ENCODE measurements around the gene ZBED1. TPM values are rescaled to one million over a fixed set of nuclear protein-coding genes. Genes with fewer than 3 reads are reported as not detected.
"Not testable (repeated sequence)": the region's sequence is repeated elsewhere in the genome, so short reads cannot be mapped to it uniquely, and the experiment has no call there.

Gene ZBED1
- total RNA-seq, 1 donor from 2014 or later, result 32.1 TPM

GRCh38 chrX:2519638-2520037 is 18.9 kb upstream of the ZBED1 start:
- DNase-seq (ENCODE audit: low read depth in 2 of 2), result not testable (repeated sequence)

DNA sequence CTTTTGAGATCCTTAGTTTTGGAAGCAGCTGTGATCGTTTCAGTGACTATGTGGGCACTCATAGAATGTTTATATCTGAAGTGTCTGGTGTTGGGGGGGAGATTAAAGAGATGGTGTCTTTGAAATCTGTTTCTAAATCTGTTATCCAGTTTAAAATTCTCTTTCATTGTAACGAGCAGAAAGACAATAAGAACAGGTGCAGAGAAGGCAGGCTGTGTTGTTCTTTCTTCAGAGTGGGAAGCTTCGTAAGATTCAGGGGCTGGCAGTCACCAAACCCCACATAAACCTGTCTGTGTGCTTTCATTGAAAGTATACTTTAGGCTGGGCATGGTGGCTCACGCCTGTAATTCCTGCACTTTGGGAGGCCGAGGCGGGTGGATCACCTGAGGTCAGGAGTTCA is 16.3 kb upstream of the ZBED1 start:
- no peak for DNase-seq (ENCODE audit: low read depth in 2 of 2)

- no peak for DNase-seq (ENCODE audit: low read depth in 2 of 2)
Measured at GRCh38 chrX:2516623-2517022, 15.8 kb upstream of the ZBED1 start.

GRCh38 chrX:2514131-2514530 is 13.4 kb upstream of the ZBED1 start:
- no peak for DNase-seq (ENCODE audit: low read depth in 2 of 2)

GRCh38 chrX:2513121-2513664 is 12.4 kb upstream of the ZBED1 start:
- DNase-seq (ENCODE audit: low read depth in 2 of 2), result no peak

DNA sequence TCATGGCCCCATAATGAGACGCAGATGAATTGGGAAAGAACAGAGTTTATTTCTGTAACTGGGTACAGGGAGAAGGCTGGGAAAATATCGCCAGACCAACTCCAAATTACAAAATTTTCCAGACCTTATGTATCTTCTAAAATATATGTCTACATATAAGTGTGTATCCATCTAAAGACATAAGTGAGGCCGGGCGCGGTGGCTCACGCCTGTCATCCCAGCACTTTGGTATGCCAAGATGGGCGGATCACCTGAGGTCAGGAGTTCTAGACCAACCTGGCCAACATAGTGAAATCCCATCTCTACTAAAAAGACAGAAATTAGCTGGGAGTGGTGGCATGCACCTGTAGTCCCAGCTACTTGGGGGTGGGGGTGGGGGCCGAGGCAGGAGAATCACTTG is 11.7 kb upstream of the ZBED1 start:
- DNase-seq (ENCODE audit: low read depth in 2 of 2), result no peak

GRCh38 chrX:2511326-2511725 is 10.6 kb upstream of the ZBED1 start:
- no peak for DNase-seq (ENCODE audit: low read depth in 2 of 2)

DNA sequence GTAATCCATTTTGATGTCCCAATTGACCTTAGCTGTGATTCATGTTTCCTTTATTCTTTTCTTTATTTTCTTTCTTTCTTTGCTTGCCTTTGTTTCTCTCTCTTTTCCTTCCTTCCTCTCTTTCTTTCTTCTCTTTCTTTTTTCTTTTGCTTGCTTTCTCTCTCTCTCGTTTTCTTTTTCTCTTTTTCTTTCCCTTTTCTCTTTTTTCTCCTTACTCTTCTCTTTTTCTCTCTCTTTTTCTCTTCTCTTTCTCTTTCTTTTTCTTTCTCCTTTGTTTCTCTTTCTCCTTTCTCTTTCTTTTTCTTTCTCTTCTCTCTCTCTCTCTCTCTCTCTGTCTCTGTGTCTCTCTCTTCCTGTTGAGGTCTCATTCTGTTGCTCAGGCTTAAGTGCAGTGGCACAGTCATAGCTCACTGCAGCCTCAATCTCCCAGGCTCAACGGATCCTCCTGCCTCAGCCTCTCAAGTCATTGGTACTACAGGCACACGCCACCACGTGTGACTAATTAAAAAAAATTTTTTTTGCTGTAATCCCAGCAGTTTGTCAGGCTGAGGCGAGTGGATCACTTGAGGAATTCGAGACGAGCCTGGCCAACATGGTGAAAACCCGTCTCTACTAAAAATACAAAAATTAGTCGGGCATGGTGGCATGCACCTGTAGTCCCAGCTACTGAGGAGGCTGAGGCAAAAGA is 8.0 kb upstream of the ZBED1 start:
- no peak for DNase-seq (ENCODE audit: low read depth in 2 of 2)

- DNase-seq (ENCODE audit: low read depth in 2 of 2), result no peak
Measured at GRCh38 chrX:2507904-2508627, 7.3 kb upstream of the ZBED1 start.

DNA sequence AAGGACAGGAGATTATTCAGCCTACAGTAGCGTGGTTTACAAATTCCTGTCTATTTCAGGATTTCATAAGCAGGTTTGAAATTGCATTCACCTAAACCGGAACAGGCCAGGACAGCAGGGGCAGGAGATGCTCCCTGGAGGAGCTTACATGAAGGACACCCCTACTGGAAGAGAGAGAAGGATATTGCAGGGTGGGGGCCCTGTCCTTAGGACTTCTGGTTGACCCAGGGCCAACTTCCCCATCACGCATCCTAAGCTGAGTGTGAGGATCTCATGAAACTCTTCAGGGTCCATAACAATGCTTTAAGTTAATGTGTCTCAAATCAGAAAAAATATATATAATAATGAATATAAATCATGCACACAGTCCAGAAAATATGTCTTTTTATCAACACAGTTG is 6.4 kb upstream of the ZBED1 start:
- DNase-seq (ENCODE audit: low read depth in 2 of 2), result no peak

DNA sequence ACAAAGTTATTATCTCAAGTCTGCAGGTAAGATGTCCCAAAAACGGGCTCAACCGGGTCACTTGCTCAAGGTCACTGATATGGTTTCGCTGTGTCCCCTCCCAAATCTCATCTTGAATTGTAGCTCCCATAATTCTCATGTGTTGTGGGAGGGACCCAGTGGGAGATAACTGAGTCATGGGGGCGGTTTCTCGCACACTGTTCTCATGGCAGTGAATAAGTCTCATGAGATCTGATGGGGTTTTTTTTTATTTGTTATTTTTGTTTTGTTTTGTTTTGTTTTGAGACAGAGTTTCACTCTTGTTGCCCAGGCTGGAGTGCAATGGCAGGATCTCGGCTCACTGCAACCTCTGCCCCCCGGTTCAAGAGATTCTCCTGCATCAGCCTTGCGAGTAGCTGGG is 4.6 kb upstream of the ZBED1 start:
- DNase-seq (ENCODE audit: low read depth in 2 of 2), result not testable (repeated sequence)

DNA sequence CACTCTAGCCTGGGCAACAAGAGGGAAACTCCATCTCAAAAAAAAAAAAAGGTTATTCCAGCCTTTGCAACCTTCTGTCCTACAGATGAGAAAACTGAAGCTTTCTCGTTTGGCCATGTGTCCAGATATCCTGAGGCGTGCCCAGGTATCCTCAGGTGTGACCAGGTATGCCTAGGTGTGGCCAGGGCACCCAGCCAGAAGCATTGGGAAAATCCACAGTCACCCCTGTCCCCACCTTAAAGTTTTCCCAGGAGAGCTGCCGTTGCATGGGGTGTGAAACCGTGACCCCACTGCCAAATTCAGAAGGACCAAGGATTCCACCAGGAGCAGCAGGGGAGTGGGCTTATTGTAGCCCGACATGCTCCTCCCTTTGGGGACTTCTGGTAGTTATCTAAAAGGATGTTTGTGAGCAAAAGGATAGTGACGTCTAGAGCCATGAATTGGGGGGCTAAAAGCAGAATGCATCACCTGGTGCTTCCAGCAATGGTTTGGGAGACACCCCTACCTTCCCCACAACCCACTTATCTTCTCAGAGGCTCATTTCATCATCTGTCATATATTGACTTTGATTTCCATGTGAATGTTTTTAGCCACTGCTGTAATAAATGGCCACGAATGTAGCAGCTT is 4.0 kb upstream of the ZBED1 start:
- DNase-seq (ENCODE audit: low read depth in 2 of 2), result no peak

DNA sequence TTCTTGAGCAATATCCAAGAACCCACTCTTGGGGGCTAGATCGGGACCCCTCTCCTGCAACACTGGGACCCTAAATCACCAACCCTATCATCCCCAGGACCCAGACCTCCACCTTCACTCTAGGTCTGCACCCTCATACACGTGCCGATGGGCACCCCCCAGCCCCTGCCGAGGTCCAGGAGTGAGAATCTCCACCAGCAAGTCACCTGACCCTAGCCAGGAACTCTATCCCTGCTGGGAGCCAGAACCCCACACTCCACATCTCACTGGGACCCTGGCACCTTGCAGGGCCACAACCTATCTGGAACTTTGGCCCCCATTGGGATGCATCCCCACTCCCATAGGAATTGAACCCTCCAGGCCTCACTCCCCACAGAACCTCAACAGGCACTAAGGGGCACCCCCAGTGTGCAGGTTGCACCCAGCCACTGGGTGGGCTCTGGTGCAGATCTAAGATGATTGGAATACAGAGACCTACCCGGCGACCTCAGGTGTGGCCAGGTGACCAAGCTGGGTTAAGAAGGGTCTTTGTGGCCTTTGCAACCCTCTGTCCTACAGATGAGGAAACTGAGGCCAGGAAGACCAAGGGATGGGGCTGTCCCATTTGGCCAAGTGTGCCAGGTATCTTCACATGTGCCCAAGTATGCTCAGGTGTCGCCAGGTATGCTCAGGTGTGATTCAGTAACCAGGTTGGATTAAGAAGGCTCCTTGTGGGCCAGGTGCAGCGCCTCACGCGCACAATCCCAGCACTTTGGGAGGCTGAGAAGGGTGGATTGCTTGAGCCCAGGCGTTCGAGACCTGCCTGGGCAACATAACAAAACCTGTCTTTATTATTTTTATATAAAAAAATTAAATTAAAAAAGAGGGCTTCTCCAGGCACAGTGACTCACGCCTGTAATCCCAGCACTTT is 3.1 kb upstream of the ZBED1 start:
- no peak for DNase-seq (ENCODE audit: low read depth in 2 of 2)

- no peak for DNase-seq (ENCODE audit: low read depth in 2 of 2)
Measured at GRCh38 chrX:2502668-2503519, 2.1 kb upstream of the ZBED1 start.

DNA sequence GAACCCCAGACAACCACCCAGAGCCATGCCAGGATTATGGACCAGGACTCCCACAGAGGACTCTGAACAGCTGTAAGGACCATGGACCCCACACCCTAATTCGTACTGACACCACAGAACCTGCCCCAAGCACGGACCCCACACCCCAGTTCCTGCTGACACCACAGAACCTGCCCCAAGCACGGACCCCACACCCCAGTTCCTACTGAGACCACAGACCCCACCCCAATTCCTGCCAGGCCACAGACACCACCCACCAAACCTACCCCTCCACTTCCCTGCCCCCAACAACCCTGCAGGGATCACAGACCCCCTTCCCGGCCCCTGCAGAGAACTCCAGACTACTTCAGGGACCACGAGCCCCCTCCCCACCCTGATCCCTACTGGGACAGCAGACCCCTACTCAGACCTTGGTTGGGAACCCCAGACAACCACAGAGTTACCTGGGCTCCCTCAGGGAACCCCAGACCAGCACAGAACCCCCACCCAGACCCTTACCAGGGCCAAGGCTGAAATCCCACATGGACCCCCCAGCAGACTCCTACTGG is 1.4 kb upstream of the ZBED1 start:
- DNase-seq (ENCODE audit: low read depth in 2 of 2), result no peak

GRCh38 chrX:2501559-2502102 is 855 bp upstream of the ZBED1 start:
- no peak for DNase-seq (ENCODE audit: low read depth in 2 of 2)

- peak in 1 of 2 donors; percentile 58 for DNase-seq (ENCODE audit: low read depth in 2 of 2)
Measured at GRCh38 chrX:2500091-2500802, 529 bp downstream of the ZBED1 start.

DNA sequence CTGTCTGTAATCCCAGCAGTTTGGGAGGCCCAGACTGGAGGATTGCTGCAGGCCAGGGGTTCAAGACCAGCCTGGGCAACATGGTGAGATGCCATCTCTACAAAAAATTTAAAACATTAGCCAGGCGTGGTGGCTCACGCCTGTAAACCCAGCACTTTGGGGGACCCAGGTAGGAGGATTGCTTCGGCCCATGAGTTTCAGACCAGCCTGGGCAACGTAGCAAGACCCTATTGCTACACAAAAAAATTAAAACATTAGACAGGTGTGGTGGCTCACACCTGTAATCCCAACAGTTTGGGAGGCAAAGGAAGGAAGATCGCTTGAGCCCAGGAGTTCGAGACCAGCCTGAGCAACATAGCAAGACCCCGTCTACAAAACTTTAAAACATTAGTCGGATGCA is 1.3 kb downstream of the ZBED1 start:
- no peak for DNase-seq (ENCODE audit: low read depth in 2 of 2)

DNA sequence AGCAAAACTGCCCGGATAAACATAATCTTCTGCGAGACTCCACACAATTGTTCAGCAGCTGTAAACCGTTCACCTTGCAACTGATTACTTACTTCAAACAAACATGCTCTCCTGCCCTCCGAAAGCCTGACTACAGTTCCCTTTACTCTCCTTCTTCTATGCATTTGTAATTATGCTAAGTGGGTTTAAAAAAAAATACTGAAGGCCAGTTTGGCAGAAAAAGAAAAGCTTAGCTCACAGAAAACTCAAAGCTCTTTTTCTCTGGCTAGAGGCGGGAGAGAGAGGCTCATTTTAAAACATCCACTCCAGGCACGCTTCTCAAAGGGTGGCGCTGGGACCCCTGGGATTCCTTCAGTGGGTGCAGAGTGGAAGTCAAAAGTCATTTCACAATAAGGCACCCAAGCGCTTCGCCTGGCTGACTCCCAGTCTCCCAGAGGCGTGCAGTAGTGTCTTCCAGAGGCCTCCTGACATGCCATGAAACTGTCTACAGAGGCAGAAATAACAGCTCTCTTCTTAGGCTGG is 1.9 kb downstream of the ZBED1 start:
- DNase-seq (ENCODE audit: low read depth in 2 of 2), result no peak

Data from dermis microvascular lymphatic vessel endothelial cell (primary cell).